Measurements from ENCODE around the gene DLG1. TPM values are rescaled to one million over a fixed set of nuclear protein-coding genes. Genes with fewer than 3 reads are reported as not detected.

The DLG1 gene
- total RNA-seq, 2 donors from 2014 or later, result 115 to 124 TPM

- Histone ChIP-seq H3K9ac (ENCODE audit: low read depth in 2 of 2, low read length in 2 of 2) (no peak overlapping the region), H3K36me3 (no peaks in the 10 kb centered on the region), H3K4me3 (no peak overlapping the region), H3K4me1 (no peaks in the 10 kb centered on the region), H3K27me3 (no peaks in the 10 kb centered on the region), H3K9me3 (no peaks in the 10 kb centered on the region), H3K27ac (no peak overlapping the region)
- intact Hi-C loops (cut with DNase I), result no loop called here
- TF ChIP-seq CTCF (IDR thresholded peaks at IDR 0.05), result no peak
- DNase-seq, result no peak
Measured at GRCh38 chr3:197010556-197011351, 287.7 kb downstream of the DLG1 start.

- H3K36me3 ChIP-seq, result no peaks in the 10 kb centered on the region
- no peak overlapping the region for H3K9ac ChIP-seq (ENCODE audit: low read depth in 2 of 2, low read length in 2 of 2)
- no peak overlapping the region for H3K4me3 ChIP-seq
- H3K9me3 ChIP-seq, result no peaks in the 10 kb centered on the region
- intact Hi-C loops (cut with DNase I), result loop anchor here (10.0 kb wide), 1 partner anchor 505 kb away; no protein-coding TSS in a partner anchor
- no peaks in the 10 kb centered on the region for H3K4me1 ChIP-seq
- H3K27me3 ChIP-seq, result no peaks in the 10 kb centered on the region
- DNase-seq, result no peak
- TF ChIP-seq CTCF (IDR thresholded peaks at IDR 0.05), result no peak
- no peak overlapping the region for H3K27ac ChIP-seq
Measured at GRCh38 chr3:197009532-197010019, 288.8 kb downstream of the DLG1 start.

GRCh38 chr3:197008436-197009209 lies 289.8 kb downstream of the DLG1 start:
- Histone ChIP-seq H3K4me1 (no peaks in the 10 kb centered on the region), H3K36me3 (no peaks in the 10 kb centered on the region), H3K27me3 (no peaks in the 10 kb centered on the region), H3K9ac (ENCODE audit: low read depth in 2 of 2, low read length in 2 of 2) (no peak overlapping the region), H3K9me3 (no peaks in the 10 kb centered on the region), H3K4me3 (no peak overlapping the region), H3K27ac (no peak overlapping the region)
- intact Hi-C loops (cut with DNase I), result loop anchor here (10.0 kb wide), 1 partner anchor 506 kb away; no protein-coding TSS in a partner anchor
- no peak for TF ChIP-seq CTCF (IDR thresholded peaks at IDR 0.05)
- no peak for DNase-seq

GRCh38 chr3:197007953-197008352 lies 290.5 kb downstream of the DLG1 start:
- intact Hi-C loops (cut with DNase I), result loop anchor here (10.0 kb wide), 1 partner anchor 507 kb away; no protein-coding TSS in a partner anchor
- no peak for DNase-seq
- H3K9ac ChIP-seq (ENCODE audit: low read depth in 2 of 2, low read length in 2 of 2), result no peak overlapping the region
- H3K36me3 ChIP-seq, result no peaks in the 10 kb centered on the region
- H3K9me3 ChIP-seq, result no peaks in the 10 kb centered on the region
- H3K27ac ChIP-seq, result no peak overlapping the region
- no peak for TF ChIP-seq CTCF (IDR thresholded peaks at IDR 0.05)
- no peaks in the 10 kb centered on the region for H3K27me3 ChIP-seq
- no peaks in the 10 kb centered on the region for H3K4me1 ChIP-seq
- no peak overlapping the region for H3K4me3 ChIP-seq

- Histone ChIP-seq H3K4me1 (no peaks in the 10 kb centered on the region), H3K9ac (ENCODE audit: low read depth in 2 of 2, low read length in 2 of 2) (no peak overlapping the region), H3K4me3 (no peak overlapping the region), H3K36me3 (no peaks in the 10 kb centered on the region), H3K27me3 (no peaks in the 10 kb centered on the region), H3K27ac (no peak overlapping the region), H3K9me3 (no peaks in the 10 kb centered on the region)
- intact Hi-C loops (cut with DNase I), result loop anchor here (10.0 kb wide), 1 partner anchor 507 kb away; no protein-coding TSS in a partner anchor
- no peak for DNase-seq
- no peak for TF ChIP-seq CTCF (IDR thresholded peaks at IDR 0.05)
Measured at GRCh38 chr3:197007296-197007940, 291.0 kb downstream of the DLG1 start.
